ENCODE measurements around the gene GLI1. TPM values are rescaled to one million over a fixed set of nuclear protein-coding genes. Genes with fewer than 3 reads are reported as not detected.

GLI1 gene
- polyA plus RNA-seq, 1 donor (not counting 4 experiments of a cell fraction or from before 2014, with no cell fraction given): 1.0 TPM

- FAIRE-seq (no peak), DNase-seq (ENCODE audit: low read depth, low spot score) (no peak)
- no peak overlapping the region for H2AFZ ChIP-seq (ENCODE audit: control insufficient read depth, low read length)
- no peak overlapping the region for H3K4me3 ChIP-seq (ENCODE audit: control insufficient read depth in 2 of 3, extremely low read depth in 1 of 3, insufficient read depth in 2 of 3, low read depth in 1 of 3, low read length in 3 of 3)
- H3K4me2 ChIP-seq (ENCODE audit: control insufficient read depth, extremely low read depth, insufficient read depth, low read depth, low read length): no peak overlapping the region
- H3K9ac ChIP-seq (ENCODE audit: control insufficient read depth, extremely low read depth, insufficient read depth, low read length): no peak overlapping the region
- H3K9me1 ChIP-seq (ENCODE audit: control insufficient read depth, extremely low read depth, insufficient read depth, low read length): no peaks in the 10 kb centered on the region
- no peaks in the 10 kb centered on the region for H4K20me1 ChIP-seq (ENCODE audit: control insufficient read depth, extremely low read depth, insufficient read depth, low read length)
- H3K4me1 ChIP-seq (ENCODE audit: control insufficient read depth, extremely low read depth, insufficient read depth, low read length): peaks cover 3% of the 10 kb centered on the region
- H3K36me3 ChIP-seq (ENCODE audit: control insufficient read depth in 2 of 2, extremely low read depth in 1 of 2, insufficient read depth in 2 of 2, low read length in 2 of 2): no peaks in the 10 kb centered on the region
- no peaks in the 10 kb centered on the region for H3K79me2 ChIP-seq (ENCODE audit: control insufficient read depth, insufficient read depth, low read length)
- TF ChIP-seq EZH2 (IDR thresholded peaks at IDR 0.05; ENCODE audit: low read length): no peak
- TF ChIP-seq CTCF (optimal IDR thresholded peaks at IDR 0.05 in 1 of 3, IDR thresholded peaks at IDR 0.05 in 1 of 3, conservative IDR thresholded peaks at IDR 0.05 in 1 of 3; ENCODE audit: extremely low read depth in 1 of 3, insufficient read depth in 2 of 3, low read length in 3 of 3): no peak
- dilution Hi-C loops (cut with MboI; ENCODE audit: extremely low pct_ligation_motif_present, low sequenced_read_pairs): no loop called here
- no peak overlapping the region for H3K27ac ChIP-seq (ENCODE audit: control insufficient read depth, insufficient read depth, low read length)
- H3K9me3 ChIP-seq (ENCODE audit: control insufficient read depth, low read depth, low read length): no peaks in the 10 kb centered on the region
- peaks cover 86% of the 10 kb centered on the region for H3K27me3 ChIP-seq (ENCODE audit: control insufficient read depth, extremely low read depth, insufficient read depth, low read length)
These were observed 12.1 kb downstream of the GLI1 start for GRCh38 chr12:57471661-57472060.

GRCh38 chr12:57472391-57472790, 12.8 kb downstream of the GLI1 start:
- no peak overlapping the region for H3K4me3 ChIP-seq (ENCODE audit: control insufficient read depth in 2 of 3, extremely low read depth in 1 of 3, insufficient read depth in 2 of 3, low read depth in 1 of 3, low read length in 3 of 3)
- no peaks in the 10 kb centered on the region for H3K36me3 ChIP-seq (ENCODE audit: control insufficient read depth in 2 of 2, extremely low read depth in 1 of 2, insufficient read depth in 2 of 2, low read length in 2 of 2)
- H3K9me3 ChIP-seq (ENCODE audit: control insufficient read depth, low read depth, low read length): no peaks in the 10 kb centered on the region
- dilution Hi-C loops (cut with MboI; ENCODE audit: extremely low pct_ligation_motif_present, low sequenced_read_pairs): no loop called here
- H3K4me1 ChIP-seq (ENCODE audit: control insufficient read depth, extremely low read depth, insufficient read depth, low read length): peaks cover 3% of the 10 kb centered on the region
- no peak overlapping the region for H3K4me2 ChIP-seq (ENCODE audit: control insufficient read depth, extremely low read depth, insufficient read depth, low read depth, low read length)
- TF ChIP-seq CTCF (optimal IDR thresholded peaks at IDR 0.05 in 1 of 3, IDR thresholded peaks at IDR 0.05 in 1 of 3, conservative IDR thresholded peaks at IDR 0.05 in 1 of 3; ENCODE audit: extremely low read depth in 1 of 3, insufficient read depth in 2 of 3, low read length in 3 of 3) (no peak), EZH2 (IDR thresholded peaks at IDR 0.05; ENCODE audit: low read length) (no peak)
- H3K79me2 ChIP-seq (ENCODE audit: control insufficient read depth, insufficient read depth, low read length): no peaks in the 10 kb centered on the region
- no peaks in the 10 kb centered on the region for H4K20me1 ChIP-seq (ENCODE audit: control insufficient read depth, extremely low read depth, insufficient read depth, low read length)
- H2AFZ ChIP-seq (ENCODE audit: control insufficient read depth, low read length): no peak overlapping the region
- no peak overlapping the region for H3K27ac ChIP-seq (ENCODE audit: control insufficient read depth, insufficient read depth, low read length)
- H3K9ac ChIP-seq (ENCODE audit: control insufficient read depth, extremely low read depth, insufficient read depth, low read length): no peak overlapping the region
- no peak for FAIRE-seq
- peaks cover 87% of the 10 kb centered on the region for H3K27me3 ChIP-seq (ENCODE audit: control insufficient read depth, extremely low read depth, insufficient read depth, low read length)
- H3K9me1 ChIP-seq (ENCODE audit: control insufficient read depth, extremely low read depth, insufficient read depth, low read length): no peaks in the 10 kb centered on the region
- no peak for DNase-seq (ENCODE audit: low read depth, low spot score)
